GM12878 (cell line): Measurements from ENCODE around the gene HERPUD2. TPM values are rescaled to one million over a fixed set of nuclear protein-coding genes. Genes with fewer than 3 reads are reported as not detected.

ENCODE experiments used
- CBFB ChIP-seq: IDR thresholded peaks from 2 replicates; pipeline ENCODE4 v1.6.1; 2016; ENCODE audit warnings: antibody characterized with exemption, low read depth
- CHD2 ChIP-seq: IDR thresholded peaks from 2 replicates; pipeline ENCODE4 v1.6.1; 2011; ENCODE audit warnings: low read depth, low read length, improper control_type of control experiment, borderline replicate concordance
- CREB1 ChIP-seq: IDR thresholded peaks from 2 replicates; pipeline ENCODE4 v1.6.1; 2012; ENCODE audit warnings: low read depth, mild to moderate bottlenecking, inconsistent platforms
- EZH2 ChIP-seq: IDR thresholded peaks from 2 replicates; pipeline ENCODE4 v1.6.1; 2012; ENCODE audit warnings: low read depth, mild to moderate bottlenecking, control low read depth, inconsistent platforms, low read length, borderline replicate concordance; ENCODE audit not compliant: control insufficient read depth
- GATAD2B ChIP-seq: fragments of 450-650 bp; conservative IDR thresholded peaks from 2 replicates; pipeline ENCODE4 v1.6.1; 2017; ENCODE audit warnings: low read depth, mild to moderate bottlenecking, moderate library complexity
- HDAC2 ChIP-seq: fragments of 200-600 bp; sonication (generic); IDR thresholded peaks from 2 replicates; pipeline ENCODE4 v1.6.1; 2017
- HDAC6 ChIP-seq: fragments of 200-600 bp; sonication (generic); IDR thresholded peaks from one replicate; pipeline ENCODE4 v1.8.0; 2017; ENCODE audit warnings: antibody characterized with exemption; ENCODE audit not compliant: unreplicated experiment
- HDGF ChIP-seq: fragments of 450-650 bp; IDR thresholded peaks from 2 replicates; pipeline ENCODE4 v1.6.1; 2016; ENCODE audit warnings: antibody characterized with exemption
- IKZF1 ChIP-seq: fragments of 450-650 bp; conservative IDR thresholded peaks from 2 replicates; pipeline ENCODE4 v1.6.1; 2017; ENCODE audit warnings: antibody characterized with exemption, mild to moderate bottlenecking
- JUND ChIP-seq: IDR thresholded peaks from 2 replicates; pipeline ENCODE4 v1.6.1; 2012; ENCODE audit warnings: low read depth, mild to moderate bottlenecking, low read length, improper control_type of control experiment, moderate library complexity
- NFYB ChIP-seq: IDR thresholded peaks from 2 replicates; pipeline ENCODE4 v1.6.1; 2011; ENCODE audit warnings: low read depth, mild to moderate bottlenecking, low read length, improper control_type of control experiment, moderate library complexity; ENCODE audit not compliant: insufficient read depth
- NRF1 ChIP-seq: conservative IDR thresholded peaks from 2 replicates; pipeline ENCODE4 v1.6.1; 2011; ENCODE audit warnings: mild to moderate bottlenecking, low read depth, low read length, improper control_type of control experiment
- SMAD1 ChIP-seq: fragments of 450-650 bp; IDR thresholded peaks from 2 replicates; pipeline ENCODE4 v1.6.1; 2018; ENCODE audit warnings: mild to moderate bottlenecking, low read depth; ENCODE audit not compliant: partially characterized antibody
- SREBF1 ChIP-seq: IDR thresholded peaks from 2 replicates; pipeline ENCODE4 v1.6.1; 2012; ENCODE audit warnings: mild to moderate bottlenecking, low read length
- SREBF2 ChIP-seq: IDR thresholded peaks from 2 replicates; pipeline ENCODE4 v1.6.1; 2012; ENCODE audit warnings: mild to moderate bottlenecking, low read length
- ZBED1 ChIP-seq: IDR thresholded peaks from 2 replicates; pipeline ENCODE4 v1.6.1; 2016; ENCODE audit warnings: borderline replicate concordance
- ZBTB33 ChIP-seq: fragments of 450-650 bp; IDR thresholded peaks from 2 replicates; pipeline ENCODE4 v1.6.1; 2017; ENCODE audit warnings: mild to moderate bottlenecking
- ZNF687 ChIP-seq: fragments of 450-650 bp; IDR thresholded peaks from 2 replicates; pipeline ENCODE4 v1.6.1; 2017; ENCODE audit warnings: mild to moderate bottlenecking, moderate library complexity
- polyA plus RNA-seq, 11 experiments: library from polyadenylated mRNA; depleted of rRNA in 4 of 11; unstranded in 6 of 11; stranded (reverse) in 5 of 11; fragments of >200 nt; fragmentation: Nextera tagmentation in 4 of 11; fragmentation: Illumina TruSeq in 1 of 11; extraction: Ambion mirVana in 4 of 11; extraction: Trizol in 1 of 11; gene quantifications; 1 replicate in 1 of 11; 2 replicates in 10 of 11; pipeline versions ENCODE4 v1.2.1 to v1.2.3, GENCODE V29; 2011 to 2016; ENCODE audit warnings: inconsistent platforms in 2 of 11, missing spikeins in 2 of 11, low read depth in 1 of 11
- total RNA-seq, 4 experiments: library from RNA; depleted of rRNA in 3 of 4; stranded (reverse); fragments of >200 nt in 3 of 4; fragmentation: Illumina TruSeq in 1 of 4; extraction: Trizol in 1 of 4; gene quantifications; 2 replicates each; pipeline versions ENCODE4 v1.2.1 to v1.2.3, GENCODE V29; 2013 to 2021
- TF ChIP-seq, protein P1 (sequence below): fragments of 450-650 bp; IDR thresholded peaks from 2 replicates; pipeline ENCODE4 v1.6.1; 2017; ENCODE audit warnings: low read depth, mild to moderate bottlenecking, moderate library complexity
- TF ChIP-seq, protein P2 (sequence below): fragments of 450-650 bp; IDR thresholded peaks from 2 replicates; pipeline ENCODE4 v1.6.1; 2017; ENCODE audit warnings: mild to moderate bottlenecking, moderate library complexity

The HERPUD2 gene
- total and polyA plus RNA-seq, 10 of the 15 experiments (the other 5 are each of a cell fraction or from before 2014, with no cell fraction given): 4.7 to 69.6 (median 13.9) TPM

- TF ChIP-seq EZH2 (no peak), ZBTB33 (no peak), JUND (no peak), SREBF2 (no peak), CREB1 (no peak), NFYB (no peak), GATAD2B (peak; percentile 99), CHD2 (peak; percentile 72; the same call in 1 of the 2 replicates), ZNF687 (peak; percentile 97), SMAD1 (peak; percentile 67), ZBED1 (peak; percentile 93), HDGF (no peak), SREBF1 (no peak), HDAC2 (no peak), NRF1 (no peak), HDAC6 (no peak), IKZF1 (no peak; the same call in none of the 2 replicates), CBFB (peak; percentile 86; the same call in 1 of the 2 replicates)
- TF ChIP-seq, protein P1, sequence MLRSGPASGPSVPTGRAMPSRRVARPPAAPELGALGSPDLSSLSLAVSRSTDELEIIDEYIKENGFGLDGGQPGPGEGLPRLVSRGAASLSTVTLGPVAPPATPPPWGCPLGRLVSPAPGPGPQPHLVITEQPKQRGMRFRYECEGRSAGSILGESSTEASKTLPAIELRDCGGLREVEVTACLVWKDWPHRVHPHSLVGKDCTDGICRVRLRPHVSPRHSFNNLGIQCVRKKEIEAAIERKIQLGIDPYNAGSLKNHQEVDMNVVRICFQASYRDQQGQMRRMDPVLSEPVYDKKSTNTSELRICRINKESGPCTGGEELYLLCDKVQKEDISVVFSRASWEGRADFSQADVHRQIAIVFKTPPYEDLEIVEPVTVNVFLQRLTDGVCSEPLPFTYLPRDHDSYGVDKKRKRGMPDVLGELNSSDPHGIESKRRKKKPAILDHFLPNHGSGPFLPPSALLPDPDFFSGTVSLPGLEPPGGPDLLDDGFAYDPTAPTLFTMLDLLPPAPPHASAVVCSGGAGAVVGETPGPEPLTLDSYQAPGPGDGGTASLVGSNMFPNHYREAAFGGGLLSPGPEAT: peak; percentile 74; the same call in 1 of the 2 replicates
- TF ChIP-seq, protein P2, sequence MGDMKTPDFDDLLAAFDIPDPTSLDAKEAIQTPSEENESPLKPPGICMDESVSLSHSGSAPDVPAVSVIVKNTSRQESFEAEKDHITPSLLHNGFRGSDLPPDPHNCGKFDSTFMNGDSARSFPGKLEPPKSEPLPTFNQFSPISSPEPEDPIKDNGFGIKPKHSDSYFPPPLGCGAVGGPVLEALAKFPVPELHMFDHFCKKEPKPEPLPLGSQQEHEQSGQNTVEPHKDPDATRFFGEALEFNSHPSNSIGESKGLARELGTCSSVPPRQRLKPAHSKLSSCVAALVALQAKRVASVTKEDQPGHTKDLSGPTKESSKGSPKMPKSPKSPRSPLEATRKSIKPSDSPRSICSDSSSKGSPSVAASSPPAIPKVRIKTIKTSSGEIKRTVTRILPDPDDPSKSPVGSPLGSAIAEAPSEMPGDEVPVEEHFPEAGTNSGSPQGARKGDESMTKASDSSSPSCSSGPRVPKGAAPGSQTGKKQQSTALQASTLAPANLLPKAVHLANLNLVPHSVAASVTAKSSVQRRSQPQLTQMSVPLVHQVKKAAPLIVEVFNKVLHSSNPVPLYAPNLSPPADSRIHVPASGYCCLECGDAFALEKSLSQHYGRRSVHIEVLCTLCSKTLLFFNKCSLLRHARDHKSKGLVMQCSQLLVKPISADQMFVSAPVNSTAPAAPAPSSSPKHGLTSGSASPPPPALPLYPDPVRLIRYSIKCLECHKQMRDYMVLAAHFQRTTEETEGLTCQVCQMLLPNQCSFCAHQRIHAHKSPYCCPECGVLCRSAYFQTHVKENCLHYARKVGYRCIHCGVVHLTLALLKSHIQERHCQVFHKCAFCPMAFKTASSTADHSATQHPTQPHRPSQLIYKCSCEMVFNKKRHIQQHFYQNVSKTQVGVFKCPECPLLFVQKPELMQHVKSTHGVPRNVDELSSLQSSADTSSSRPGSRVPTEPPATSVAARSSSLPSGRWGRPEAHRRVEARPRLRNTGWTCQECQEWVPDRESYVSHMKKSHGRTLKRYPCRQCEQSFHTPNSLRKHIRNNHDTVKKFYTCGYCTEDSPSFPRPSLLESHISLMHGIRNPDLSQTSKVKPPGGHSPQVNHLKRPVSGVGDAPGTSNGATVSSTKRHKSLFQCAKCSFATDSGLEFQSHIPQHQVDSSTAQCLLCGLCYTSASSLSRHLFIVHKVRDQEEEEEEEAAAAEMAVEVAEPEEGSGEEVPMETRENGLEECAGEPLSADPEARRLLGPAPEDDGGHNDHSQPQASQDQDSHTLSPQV: peak; percentile 20; the same call in 1 of the 2 replicates
Observed at GRCh38 chr7:35725280-35725680, 30.3 kb upstream of the HERPUD2 start (continued).
